A673 (cell line): Measurements from ENCODE around the gene ZNF43.

ENCODE experiments used
- CTCF ChIP-seq: fragments of 300-800, 200-600 bp; sonication (generic); conservative IDR thresholded peaks from 2 replicates; pipeline ENCODE4 v1.5.1; 2017; ENCODE audit warnings: low read depth, mild to moderate bottlenecking, antibody characterized with exemption, low read length, moderate library complexity, mixed read lengths
- EZH2 ChIP-seq: fragments of 200-600 bp; sonication (generic); IDR thresholded peaks from 2 replicates; pipeline ENCODE4 v1.6.1; 2017; ENCODE audit warnings: borderline replicate concordance, low read depth, mild to moderate bottlenecking, mixed read lengths, antibody characterized with exemption, low read length; ENCODE audit not compliant: poor library complexity, severe bottlenecking

- TF ChIP-seq EZH2 = no peak
- no peak for TF ChIP-seq CTCF
These were observed at the start of gene ZNF43 for GRCh38 chr19:21835810-21836444.
